HT1080 (cell line): ENCODE results near the gene TCEA3. TPM values are rescaled to one million over a fixed set of nuclear protein-coding genes. Genes with fewer than 3 reads are reported as not detected.

Source experiments
- DNase-seq: peaks from one replicate; pipeline ENCODE4 v3.0.0-alpha.2; 2015; ENCODE audit warnings: low read depth
- total RNA-seq: library from RNA; depleted of rRNA; stranded (reverse); fragments of >200 nt; shearing (Covaris generic); gene quantifications from 2 replicates; pipeline ENCODE4 v1.2.3, GENCODE V29; 2014; rRNA removed

Gene TCEA3
- total RNA-seq, 1 experiment from 2014 or later, result 1.2 TPM

DNA sequence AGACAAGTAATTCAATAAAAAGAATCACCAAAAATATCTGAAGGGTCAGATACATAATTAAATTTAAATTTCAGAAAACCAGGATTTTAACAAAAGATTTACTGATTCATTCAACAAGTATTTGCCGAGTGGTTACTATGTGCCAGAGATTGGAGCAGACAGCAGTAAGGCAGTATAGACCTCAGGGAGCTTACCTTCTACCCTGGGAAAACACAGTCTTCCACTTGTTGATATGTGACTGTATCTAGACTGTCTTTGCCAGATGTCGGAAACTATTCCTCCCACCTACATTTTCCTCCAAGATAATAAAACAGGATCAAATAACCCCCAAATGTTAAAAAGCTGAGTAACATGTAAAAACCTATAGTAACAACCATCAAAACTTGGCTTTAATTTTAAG is 86.7 kb downstream of the TCEA3 start:
- DNase-seq, result no peak

GRCh38 chr1:23331713-23332112 is 92.8 kb downstream of the TCEA3 start:
- DNase-seq, result no peak

Other genes starting within 250 kb of the TCEA3 start
- gene HTR1D, start 207.2 kb downstream of the TCEA3 start, total RNA-seq, result 5.3 and 9.1 TPM in 2 replicates
- gene HNRNPR, start 80.5 kb downstream of the TCEA3 start, total RNA-seq, result 136 and 166 TPM in 2 replicates
- gene ZNF436, start 54.9 kb downstream of the TCEA3 start, total RNA-seq, result 4.4 and 6.1 TPM in 2 replicates
- gene ASAP3, start 59.4 kb upstream of the TCEA3 start, total RNA-seq, result 1.7 and 2.2 TPM in 2 replicates
- 4.3 and 5.6 TPM in 2 replicates for gene E2F2, start 106.5 kb upstream of the TCEA3 start, total RNA-seq
- 334 and 359 TPM in 2 replicates for gene ID3, start 134.8 kb upstream of the TCEA3 start, total RNA-seq